Parathyroid adenoma (tissue), 2 donors: ENCODE results near the gene ARFRP1.

Experiments
- H2AFZ ChIP-seq: fragments of 300-600 bp; sonication (generic); one replicate; pipeline ENCODE4 v1.7.0; 2017; ENCODE audit warnings: antibody characterized with exemption, mild to moderate bottlenecking
- H3K27ac ChIP-seq: fragments of 300-600 bp; sonication (generic); one replicate; pipeline ENCODE4 v1.7.0; 2017
- H3K27me3 ChIP-seq: fragments of 300-600 bp; sonication (generic); one replicate; pipeline ENCODE4 v1.7.0; 2017; ENCODE audit warnings: low read length; ENCODE audit not compliant: control insufficient read depth, insufficient read depth
- H3K36me3 ChIP-seq: fragments of 300-600 bp; sonication (generic); one replicate; pipeline ENCODE4 v1.7.0; 2017; ENCODE audit warnings: low read length; ENCODE audit not compliant: control insufficient read depth, insufficient read depth
- H3K4me1 ChIP-seq: fragments of 300-600 bp; sonication (generic); one replicate; pipeline ENCODE4 v1.7.0; 2017; ENCODE audit warnings: control low read depth
- H3K4me2 ChIP-seq: fragments of 300-600 bp; sonication (generic); one replicate; pipeline ENCODE4 v1.7.0; 2017; ENCODE audit warnings: low read length
- H3K4me3 ChIP-seq: fragments of 300-600 bp; sonication (generic); one replicate; pipeline ENCODE4 v1.7.0; 2017; ENCODE audit warnings: low read depth, low read length
- H3K79me2 ChIP-seq: fragments of 300-600 bp; sonication (generic); one replicate; pipeline ENCODE4 v1.7.0; 2017; ENCODE audit warnings: control low read depth
- H3K9ac ChIP-seq: fragments of 300-600 bp; sonication (generic); one replicate; pipeline ENCODE4 v1.7.0; 2017; ENCODE audit warnings: mild to moderate bottlenecking
- H3K9me3 ChIP-seq: fragments of 300-600 bp; sonication (generic); one replicate; pipeline ENCODE4 v1.7.0; 2017; ENCODE audit warnings: low read length; ENCODE audit not compliant: control insufficient read depth
- CTCF ChIP-seq: fragments of 300-600 bp; sonication (generic); IDR thresholded peaks from one replicate; pipeline ENCODE4 v1.7.0; 2017; ENCODE audit warnings: antibody characterized with exemption, mild to moderate bottlenecking
- donor health status: primary hyperparathyroidism.

ARFRP1 gene

DNA sequence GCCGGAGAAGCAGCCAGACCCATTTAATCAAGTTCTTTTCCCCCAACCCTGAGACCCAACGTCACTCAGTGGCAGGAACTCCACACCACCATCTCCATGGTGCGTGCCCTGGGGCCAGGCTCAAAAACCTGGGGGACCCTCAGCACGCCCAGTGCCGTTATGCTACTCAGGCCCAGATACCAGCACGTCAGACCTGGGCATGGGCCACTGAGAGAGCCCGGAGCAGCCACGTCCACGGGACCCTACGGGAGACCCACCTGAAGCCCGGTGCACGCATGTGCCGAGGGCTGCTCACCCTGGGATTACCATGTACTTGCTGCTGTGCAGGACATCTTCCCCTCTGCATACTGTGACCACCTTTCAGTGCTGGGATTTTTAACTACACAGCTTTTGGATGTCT is 45.6 kb upstream of the ARFRP1 start:
- H3K4me2 ChIP-seq: no peak overlapping the region
- no peak overlapping the region for H3K4me3 ChIP-seq
- no peak overlapping the region for H2AFZ ChIP-seq
- H3K9me3 ChIP-seq: no peaks in the 10 kb centered on the region
- H3K27me3 ChIP-seq: no peaks in the 10 kb centered on the region
- H3K36me3 ChIP-seq: no peaks in the 10 kb centered on the region
- no peak for TF ChIP-seq CTCF
- no peaks in the 10 kb centered on the region for H3K4me1 ChIP-seq
- no peak overlapping the region for H3K9ac ChIP-seq
- peaks cover 3% of the 10 kb centered on the region for H3K79me2 ChIP-seq
- no peak overlapping the region for H3K27ac ChIP-seq

- H3K27ac ChIP-seq: no peak overlapping the region
- no peak overlapping the region for H3K4me2 ChIP-seq
- no peak overlapping the region for H3K4me3 ChIP-seq
- TF ChIP-seq CTCF: no peak
- no peaks in the 10 kb centered on the region for H3K9me3 ChIP-seq
- no peaks in the 10 kb centered on the region for H3K4me1 ChIP-seq
- no peak overlapping the region for H2AFZ ChIP-seq
- no peaks in the 10 kb centered on the region for H3K36me3 ChIP-seq
- H3K9ac ChIP-seq: no peak overlapping the region
- H3K79me2 ChIP-seq: peaks cover 3% of the 10 kb centered on the region
- no peaks in the 10 kb centered on the region for H3K27me3 ChIP-seq
Observed at GRCh38 chr20:63752411-63753101, 44.8 kb upstream of the ARFRP1 start.

GRCh38 chr20:63751471-63752271 is 43.9 kb upstream of the ARFRP1 start:
- Histone ChIP-seq H3K79me2 (peaks cover 3% of the 10 kb centered on the region), H2AFZ (no peak overlapping the region), H3K4me2 (no peak overlapping the region), H3K4me3 (no peak overlapping the region), H3K4me1 (no peaks in the 10 kb centered on the region), H3K9me3 (no peaks in the 10 kb centered on the region), H3K9ac (no peak overlapping the region), H3K36me3 (no peaks in the 10 kb centered on the region), H3K27me3 (no peaks in the 10 kb centered on the region), H3K27ac (no peak overlapping the region)
- TF ChIP-seq CTCF: no peak

DNA sequence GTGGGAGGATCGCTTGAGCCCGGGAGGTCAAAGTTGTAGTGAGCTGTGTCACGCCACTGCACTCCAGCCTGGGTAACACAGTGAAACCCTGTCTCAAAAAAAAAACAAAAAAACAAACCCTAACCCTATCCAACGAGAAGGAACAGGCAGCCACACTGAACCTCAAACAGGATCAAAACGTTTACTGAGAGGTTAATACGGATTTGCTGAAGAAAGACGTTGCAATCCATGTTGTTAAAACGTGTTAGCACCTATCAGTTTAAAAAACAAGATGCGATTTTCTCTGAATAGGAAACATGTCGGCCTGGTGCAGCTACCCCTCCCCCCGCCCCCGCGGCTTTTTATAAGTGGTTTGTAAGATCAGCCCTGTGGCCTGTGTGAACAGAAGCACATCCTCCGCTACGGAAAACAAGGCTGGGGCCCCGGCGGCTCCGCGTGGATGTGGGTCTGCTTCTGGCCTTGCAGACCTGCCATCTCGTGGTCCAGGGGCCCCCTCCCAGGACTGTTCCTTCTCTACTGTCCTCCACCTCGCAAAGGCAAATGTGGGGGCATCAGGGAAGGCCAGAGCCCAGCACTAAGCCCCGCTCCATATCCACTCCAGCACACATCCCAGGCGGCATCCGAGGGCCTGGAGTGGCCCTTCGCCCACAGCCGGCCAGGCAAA is 43.2 kb upstream of the ARFRP1 start:
- Histone ChIP-seq H2AFZ (no peak overlapping the region), H3K36me3 (no peaks in the 10 kb centered on the region), H3K4me1 (no peaks in the 10 kb centered on the region), H3K4me2 (no peak overlapping the region), H3K9me3 (no peaks in the 10 kb centered on the region), H3K4me3 (no peak overlapping the region), H3K27me3 (no peaks in the 10 kb centered on the region), H3K79me2 (peaks cover 3% of the 10 kb centered on the region), H3K27ac (no peak overlapping the region), H3K9ac (no peak overlapping the region)
- no peak for TF ChIP-seq CTCF
